ENCODE measurements around the gene UBE2V1. TPM values are rescaled to one million over a fixed set of nuclear protein-coding genes. Genes with fewer than 3 reads are reported as not detected.
A peak's percentile ranks its signal among the peaks of the same experiment; 100 is the strongest.

UBE2V1 gene
- total and polyA plus RNA-seq, 2 of the 13 experiments (the other 11 are each of a cell fraction or from before 2014, with no cell fraction given) = 81.3 to 132 TPM

GRCh38 chr20:50120935-50121693 is 8.2 kb upstream of the UBE2V1 start (continued):
- no peak for TF ChIP-seq ZNF800 (CRISPR knock-in tag; IDR thresholded peaks at IDR 0.05)
- TF ChIP-seq GATA4 (IDR thresholded peaks at IDR 0.05; ENCODE audit: borderline replicate concordance, low read depth) = no peak
- peak; percentile 42; the same call in 1 of the 2 replicates for TF ChIP-seq ZNF263 (CRISPR knock-in tag; IDR thresholded peaks at IDR 0.05)
- TF ChIP-seq HDAC1 (CRISPR knock-in tag; IDR thresholded peaks at IDR 0.05) = 0 out of 2 replicates have a peak, but pooled peaks have one; percentile 50
- TF ChIP-seq MAFK (conservative IDR thresholded peaks at IDR 0.05 in 1 of 2, IDR thresholded peaks at IDR 0.05 in 1 of 2; ENCODE audit: low read length in 2 of 2) = peak in 1 of 2 experiments; percentile 33; a peak in 1 of 4 replicates
- TF ChIP-seq ZMYM2 (CRISPR knock-in tag; IDR thresholded peaks at IDR 0.05) = no peak
- TF ChIP-seq KDM5B (CRISPR knock-in tag; IDR thresholded peaks at IDR 0.05; ENCODE audit: borderline replicate concordance) = peak; percentile 82; the same call in 1 of the 2 replicates
- 0 out of 2 replicates have a peak, but pooled peaks have one; percentile 18 for TF ChIP-seq GFI1 (CRISPR knock-in tag; IDR thresholded peaks at IDR 0.05; ENCODE audit: borderline replicate concordance)
- peak; percentile 36; the same call in 1 of the 2 replicates for TF ChIP-seq TAF1 (CRISPR knock-in tag; IDR thresholded peaks at IDR 0.05)

GRCh38 chr20:50118203-50118602 is 5.3 kb upstream of the UBE2V1 start:
- Histone ChIP-seq H4K20me1 (ENCODE audit: insufficient read depth, low read length) (no peaks in the 10 kb centered on the region), H3K4me3 (replicated peaks in 1 of 3; ENCODE audit: insufficient read depth in 1 of 3, low read depth in 2 of 3, low read length in 3 of 3) (no peak overlapping the region), H3K9ac (ENCODE audit: insufficient read depth, low read depth, low read length) (no peak overlapping the region), H3K9me3 (ENCODE audit: low read length) (no peaks in the 10 kb centered on the region), H3K4me2 (ENCODE audit: low read depth, low read length) (no peak overlapping the region), H3K27ac (ENCODE audit: extremely low read length, insufficient read depth, low read length) (no peak overlapping the region), H3K4me1 (ENCODE audit: insufficient read depth, low read length) (peaks cover 56% of the 10 kb centered on the region), H3K36me3 (replicated peaks in 1 of 2; ENCODE audit: control insufficient read depth in 1 of 2, insufficient read depth in 2 of 2, low read length in 2 of 2) (no peaks in the 10 kb centered on the region), H3K79me2 (ENCODE audit: insufficient read depth, low read length) (peaks cover 18% of the 10 kb centered on the region), H3K27me3 (ENCODE audit: control insufficient read depth in 1 of 2, insufficient read depth in 2 of 2, low read length in 2 of 2) (no peaks in the 10 kb centered on the region; a peak in 1 of 5 replicates), H2AFZ (ENCODE audit: low read length) (no peak overlapping the region)
- intact Hi-C loops (cut with micrococcal nuclease; ENCODE audit: unreplicated experiment) = no loop called here
- in situ Hi-C loops (cut with HindIII; ENCODE audit: extremely low pct_ligation_motif_present, low pct_unique_long_range_greater_than_20kb) = loop anchor here (10.0 kb wide), 1 partner anchor 467 kb away; no protein-coding TSS in a partner anchor
- no TSS peak for BruUV-seq (replicated peaks)
- ChIA-PET POLR2A (interaction anchor here (1.2 kb wide), 1 partner anchor 53 kb away, joined by 3 read pairs; no protein-coding TSS in a partner anchor), CTCF (ENCODE audit: low intra/inter-chr PET ratio, low total read pairs) (interaction anchor here (5.9 kb wide), 1 partner anchor 51 kb away, joined by 115 read pairs; no protein-coding TSS in a partner anchor)
- WGBS (ENCODE audit: low lambda C conversion rate) = 79% methylated on average over 2 of the region's 2 CpGs
- TF ChIP-seq MAFK (conservative IDR thresholded peaks at IDR 0.05 in 1 of 2, IDR thresholded peaks at IDR 0.05 in 1 of 2; ENCODE audit: low read length in 2 of 2) (no peak), KDM3A (CRISPR knock-in tag; IDR thresholded peaks at IDR 0.05; ENCODE audit: low read depth) (no peak), ZBTB42 (CRISPR knock-in tag; IDR thresholded peaks at IDR 0.05) (no peak), ZNF629 (CRISPR knock-in tag; conservative IDR thresholded peaks at IDR 0.05) (peak; percentile 78)
- DNase-seq (ENCODE audit: low spot score) (no peak), FAIRE-seq (no peak), ATAC-seq (no peak)
